A549 (cell line): ENCODE measurements around the gene FERMT3.

Experiments
- CTCF ChIP-seq: fragments of >200 bp; sonication (Bioruptor Twin); formaldehyde crosslinking; IDR thresholded peaks from 3 replicates; pipeline ENCODE4 v1.5.1; 2016
- EP300 ChIP-seq, 2 experiments: fragments of >200 bp; sonication (Bioruptor Twin); formaldehyde crosslinking; IDR thresholded peaks; 2 replicates in 1 of 2; 3 replicates in 1 of 2; pipeline ENCODE4 v1.6.1; 2016 to 2017
- JUN ChIP-seq, 2 experiments: fragments of >200 bp; sonication (Bioruptor Twin); formaldehyde crosslinking; IDR thresholded peaks; 2 replicates in 1 of 2; 3 replicates in 1 of 2; pipeline ENCODE4 v1.6.1; 2016 to 2017
- MAFK ChIP-seq: fragments of 450-650 bp; IDR thresholded peaks from 2 replicates; pipeline ENCODE4 v1.6.1; 2014; ENCODE audit not compliant: partially characterized antibody
- MYC ChIP-seq: IDR thresholded peaks from 2 replicates; pipeline ENCODE4 v1.6.1; 2012; ENCODE audit warnings: mild to moderate bottlenecking, inconsistent platforms, low read length, improper control_type of control experiment, borderline replicate concordance
- PHF8 ChIP-seq: fragments of 200-600 bp; sonication (generic); IDR thresholded peaks from 2 replicates; pipeline ENCODE4 v1.6.1; 2016; ENCODE audit warnings: low read depth, mild to moderate bottlenecking, antibody characterized with exemption, moderate library complexity, borderline replicate concordance
- RNF2 ChIP-seq: fragments of 200-600 bp; sonication (generic); IDR thresholded peaks from 2 replicates; pipeline ENCODE4 v1.6.1; 2016; ENCODE audit warnings: low read depth, mild to moderate bottlenecking, antibody characterized with exemption, moderate library complexity, borderline replicate concordance
- SMC3 ChIP-seq: fragments of >200 bp; sonication (Bioruptor Twin); formaldehyde crosslinking; IDR thresholded peaks from 3 replicates; pipeline ENCODE4 v1.6.1; 2018; ENCODE audit warnings: inconsistent platforms

DNA sequence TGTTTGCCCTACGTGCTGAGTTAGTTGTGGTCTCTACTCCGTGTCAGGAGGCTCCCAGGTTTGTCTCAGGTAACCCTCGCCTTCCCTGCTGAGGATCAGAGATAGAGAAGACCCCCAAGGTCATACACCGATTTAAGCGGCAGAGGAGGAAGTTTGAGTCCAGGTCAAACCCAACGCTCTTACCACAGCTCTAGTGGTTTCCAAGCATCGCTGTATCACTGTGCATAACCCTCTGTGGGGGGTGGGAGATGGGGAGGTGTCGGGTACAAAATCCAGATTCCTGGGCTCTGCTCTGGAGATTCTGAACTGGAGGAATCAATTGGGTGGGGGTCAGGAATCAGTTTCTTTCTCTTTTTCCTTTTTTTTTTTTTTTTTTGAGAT is 24.5 kb downstream of the FERMT3 start:
- no peak for TF ChIP-seq CTCF
- no peak for TF ChIP-seq RNF2
- TF ChIP-seq MAFK: no peak
- TF ChIP-seq EP300 (IDR thresholded peaks at IDR 0.05): no peak
- TF ChIP-seq PHF8: no peak
- no peak for TF ChIP-seq SMC3
- TF ChIP-seq JUN (IDR thresholded peaks at IDR 0.05): no peak
- TF ChIP-seq MYC: no peak
